IMR-90 (cell line): ENCODE data around the gene FAM13B. TPM values are rescaled to one million over a fixed set of nuclear protein-coding genes. Genes with fewer than 3 reads are reported as not detected.

ENCODE experiments used
- ATAC-seq: fragments of 200-7000 bp; cut with Tn5 transposase; 2 replicates; pipeline ENCODE4 v1.9.1; 2020; ENCODE audit warnings: low read depth, mild to moderate bottlenecking, moderate library complexity
- BruUV-seq: library from RNA; stranded (reverse); fragments of 400-500 nt; replicated peaks from 2 replicates; lab custom pipeline; 2021; lab: Mats Ljungman, UMichigan
- CTCF ChIA-PET: fragments of 300-600 bp; formaldehyde crosslinking; extraction: SDS; loops from one replicate; lab custom pipeline; 2021; ENCODE audit warnings: antibody characterized with exemption; lab: Yijun Ruan, JAX
- POLR2A ChIA-PET: fragments of 300-600 bp; sonication (Branson Sonifier 250); formaldehyde crosslinking; loops from one replicate; lab custom pipeline; 2022; ENCODE audit warnings: antibody characterized with exemption; ENCODE audit not compliant: unreplicated experiment; lab: Charles Lee
- DNase-seq: peaks from one replicate; pipeline ENCODE4 v3.0.0; 2013
- H2AFZ ChIP-seq: replicated peaks from 2 replicates; pipeline ENCODE3; 2013; ENCODE audit warnings: low read length, mild to moderate bottlenecking; ENCODE audit not compliant: poor library complexity
- H2AK5ac ChIP-seq: 2 replicates; pipeline ENCODE4 v1.6.1; 2013; ENCODE audit warnings: low read depth, low read length, inconsistent platforms
- H2AK9ac ChIP-seq: replicated peaks from 2 replicates; pipeline ENCODE3; 2013; ENCODE audit warnings: mild to moderate bottlenecking, low read depth, low read length, moderate library complexity; ENCODE audit not compliant: poor library complexity
- H2BK120ac ChIP-seq: 2 replicates; pipeline ENCODE4 v1.6.1; 2013; ENCODE audit warnings: low read depth, low read length, inconsistent platforms
- H2BK15ac ChIP-seq: 3 replicates; pipeline ENCODE4 v1.6.1; 2013; ENCODE audit warnings: low read depth, low read length, inconsistent platforms
- H2BK20ac ChIP-seq: 2 replicates; pipeline ENCODE4 v1.6.1; 2013; ENCODE audit warnings: low read depth, mild to moderate bottlenecking, inconsistent platforms, low read length, moderate library complexity
- H2BK5ac ChIP-seq: 2 replicates; pipeline ENCODE4 v1.6.1; 2013; ENCODE audit warnings: mild to moderate bottlenecking, low read depth, low read length, inconsistent platforms; ENCODE audit not compliant: poor library complexity, severe bottlenecking
- H3K14ac ChIP-seq: replicated peaks from 2 replicates; pipeline ENCODE4 v1.6.1; 2013; ENCODE audit warnings: low read depth, low read length, inconsistent platforms
- H3K18ac ChIP-seq: 2 replicates; pipeline ENCODE4 v1.6.1; 2013; ENCODE audit warnings: low read depth, low read length, control low read depth
- H3K23ac ChIP-seq: 2 replicates; pipeline ENCODE4 v1.6.1; 2013; ENCODE audit warnings: low read depth, low read length, inconsistent platforms
- H3K27ac ChIP-seq: 2 replicates; pipeline ENCODE4 v1.5.1; 2013; ENCODE audit warnings: mild to moderate bottlenecking, control low read depth, low read length; ENCODE audit not compliant: insufficient read depth
- H3K27me3 ChIP-seq: 2 replicates; pipeline ENCODE4 v1.6.1; 2013; ENCODE audit warnings: low read length; ENCODE audit not compliant: control insufficient read depth, insufficient read depth
- H3K36me3 ChIP-seq: 2 replicates; pipeline ENCODE4 v1.6.1; 2013; ENCODE audit warnings: low read length, mixed read lengths; ENCODE audit not compliant: control insufficient read depth, insufficient read depth
- H3K4ac ChIP-seq: 2 replicates; pipeline ENCODE4 v1.6.1; 2013; ENCODE audit warnings: low read depth, low read length, inconsistent platforms
- H3K4me1 ChIP-seq: 2 replicates; pipeline ENCODE4 v1.6.1; 2013; ENCODE audit warnings: low read length, mixed read lengths; ENCODE audit not compliant: control insufficient read depth, insufficient read depth
- H3K4me2 ChIP-seq: 2 replicates; pipeline ENCODE4 v1.6.1; 2013; ENCODE audit warnings: low read depth, mild to moderate bottlenecking, control low read depth, low read length, moderate library complexity
- H3K4me3 ChIP-seq: 2 replicates; pipeline ENCODE4 v1.5.1; 2013; ENCODE audit warnings: low read depth, mild to moderate bottlenecking, control low read depth, low read length, moderate library complexity; ENCODE audit not compliant: insufficient read depth
- H3K56ac ChIP-seq: 2 replicates; pipeline ENCODE4 v1.6.1; 2013; ENCODE audit warnings: low read length, inconsistent platforms; ENCODE audit not compliant: insufficient read depth; ENCODE audit errors: extremely low read depth
- H3K79me1 ChIP-seq, 2 experiments: 2 replicates each; pipeline ENCODE4 v1.6.1; 2013; ENCODE audit warnings: low read length in 2 of 2, inconsistent platforms in 1 of 2, low read depth in 1 of 2
- H3K9ac ChIP-seq: 2 replicates; pipeline ENCODE4 v1.6.1; 2013; ENCODE audit warnings: low read depth, low read length, control low read depth
- H3K9me1 ChIP-seq: 2 replicates; pipeline ENCODE4 v1.6.1; 2013; ENCODE audit warnings: low read length, inconsistent platforms; ENCODE audit not compliant: insufficient read depth
- H3K9me3 ChIP-seq: 2 replicates; pipeline ENCODE4 v1.6.1; 2013; ENCODE audit warnings: low read length; ENCODE audit not compliant: control insufficient read depth, insufficient read depth
- H4K20me1 ChIP-seq: 2 replicates; pipeline ENCODE4 v1.6.1; 2013; ENCODE audit warnings: low read length, inconsistent platforms; ENCODE audit not compliant: insufficient read depth
- H4K5ac ChIP-seq: 2 replicates; pipeline ENCODE4 v1.6.1; 2013; ENCODE audit warnings: mild to moderate bottlenecking, low read depth, low read length, control low read depth
- H4K8ac ChIP-seq, 2 experiments: 2 replicates each; pipeline ENCODE4 v1.6.1; 2013; ENCODE audit warnings: low read depth in 2 of 2, low read length in 2 of 2, control low read depth in 1 of 2, inconsistent platforms in 1 of 2
- H4K91ac ChIP-seq: 2 replicates; pipeline ENCODE4 v1.6.1; 2013; ENCODE audit warnings: low read depth, low read length, inconsistent platforms; ENCODE audit not compliant: insufficient read depth
- BHLHE40 ChIP-seq: fragments of 150-350 bp; IDR thresholded peaks from 2 replicates; pipeline ENCODE4 v1.6.1; 2016; ENCODE audit warnings: mild to moderate bottlenecking, low read depth, low read length
- NFE2L2 ChIP-seq: fragments of 150-350 bp; IDR thresholded peaks from 2 replicates; pipeline ENCODE4 v1.6.1; 2016; ENCODE audit warnings: low read depth, mild to moderate bottlenecking, low read length
- WGBS, 2 experiments: methylation state at CpG; one replicate each; pipeline versions ENCODE4 v1.1.5 to v1.1.7; 2013; ENCODE audit warnings: missing lambda C conversion rate in 2 of 2; ENCODE audit not compliant: insufficient read length in 1 of 2; ENCODE audit errors: extremely low coverage in 2 of 2; 5-methylcytosine and 5-hydroxymethylcytosine counted together
- dilution Hi-C: fragments of 300-500 bp; cut with HindIII; formaldehyde crosslinking; loops from one replicate; pipeline ENCODE4 v1.14.3; 2018; ENCODE audit warnings: low sequenced_read_pairs; ENCODE audit not compliant: unreplicated experiment
- in situ Hi-C: fragments of 300-500 bp; cut with MboI; formaldehyde crosslinking; loops from 3 replicates; pipeline ENCODE4 v1.14.3; 2019; ENCODE audit warnings: low sequenced_read_pairs, inconsistent platforms, mixed read lengths
- intact Hi-C: fragments of 100-400 bp; cut with micrococcal nuclease; formaldehyde crosslinking; loops from 2 replicates; pipeline ENCODE4 v1.10.0; 2022
- polyA plus RNA-seq, 3 experiments: library from polyadenylated mRNA; depleted of rRNA; stranded (reverse); fragments of >200 nt; gene quantifications; 2 replicates each; pipeline ENCODE4 v1.2.3, GENCODE V29; 2012; ENCODE audit warnings: low replicate concordance in 1 of 3
- total RNA-seq: library from RNA; depleted of rRNA; stranded (reverse); fragments of >200 nt; gene quantifications from 2 replicates; pipeline ENCODE4 v1.2.3, GENCODE V29; 2012

FAM13B gene
- total and polyA plus RNA-seq, 2 of the 4 experiments (the other 2 are of a cell fraction): 14.6 to 15.1 TPM

- no peak overlapping the region for H4K91ac ChIP-seq
- H2AFZ ChIP-seq: no peak overlapping the region
- ChIA-PET CTCF (interaction anchor here (0.6 kb wide), 2 partner anchors 75 to 97 kb away, joined by 4 to 5 read pairs; no protein-coding TSS in a partner anchor), POLR2A (no interaction called here)
- no peaks in the 10 kb centered on the region for H3K27me3 ChIP-seq
- H2BK120ac ChIP-seq: no peak overlapping the region
- H3K9me1 ChIP-seq: peaks cover 7% of the 10 kb centered on the region
- ATAC-seq (no peak), DNase-seq (no peak)
- H3K4me1 ChIP-seq: peaks cover 4% of the 10 kb centered on the region
- H3K27ac ChIP-seq: no peak overlapping the region
- H2AK5ac ChIP-seq: no peak overlapping the region
- H2BK15ac ChIP-seq: no peak overlapping the region
- H2AK9ac ChIP-seq: no peak overlapping the region
- H3K14ac ChIP-seq: no peak overlapping the region
- TF ChIP-seq BHLHE40 (no peak), NFE2L2 (no peak)
- WGBS, 2 experiments: 83% methylated on average over 1 of the region's 2 CpGs; no CpG with 5 or more reads in 1 of the 2 experiments
- no TSS peak for BruUV-seq
- H3K36me3 ChIP-seq: peaks cover 1% of the 10 kb centered on the region; the same call in 1 of the 2 replicates
- in situ Hi-C loops: loop anchor here (25.0 kb wide), 1 partner anchor 108 kb away; the partner anchor contains the start of gene NME5
- H3K79me1 ChIP-seq: peaks cover 0 to 39% of the 10 kb centered on the region in 2 experiments; a peak in 3 of 4 replicates
- H4K8ac ChIP-seq: no peak overlapping the region
- H3K4ac ChIP-seq: no peak overlapping the region
- peaks cover 76% of the 10 kb centered on the region for H4K20me1 ChIP-seq
- H4K5ac ChIP-seq: no peak overlapping the region
- no peak overlapping the region for H3K56ac ChIP-seq
- H3K9me3 ChIP-seq: no peaks in the 10 kb centered on the region
- no peak overlapping the region for H2BK20ac ChIP-seq
- no peak overlapping the region for H3K23ac ChIP-seq
- H3K4me3 ChIP-seq: no peak overlapping the region
- no peak overlapping the region for H3K18ac ChIP-seq
- no peak overlapping the region for H3K4me2 ChIP-seq
- H2BK5ac ChIP-seq: no peak overlapping the region
- H3K9ac ChIP-seq: no peak overlapping the region
- intact Hi-C loops: no loop called here
- dilution Hi-C loops: no loop called here
Observed at GRCh38 chr5:138029501-138029900, 3.4 kb downstream of the FAM13B start.
